Measurements from ENCODE around the gene CABLES1.
A peak's percentile ranks its signal among the peaks of the same experiment; 100 is the strongest.

The CABLES1 gene

DNA sequence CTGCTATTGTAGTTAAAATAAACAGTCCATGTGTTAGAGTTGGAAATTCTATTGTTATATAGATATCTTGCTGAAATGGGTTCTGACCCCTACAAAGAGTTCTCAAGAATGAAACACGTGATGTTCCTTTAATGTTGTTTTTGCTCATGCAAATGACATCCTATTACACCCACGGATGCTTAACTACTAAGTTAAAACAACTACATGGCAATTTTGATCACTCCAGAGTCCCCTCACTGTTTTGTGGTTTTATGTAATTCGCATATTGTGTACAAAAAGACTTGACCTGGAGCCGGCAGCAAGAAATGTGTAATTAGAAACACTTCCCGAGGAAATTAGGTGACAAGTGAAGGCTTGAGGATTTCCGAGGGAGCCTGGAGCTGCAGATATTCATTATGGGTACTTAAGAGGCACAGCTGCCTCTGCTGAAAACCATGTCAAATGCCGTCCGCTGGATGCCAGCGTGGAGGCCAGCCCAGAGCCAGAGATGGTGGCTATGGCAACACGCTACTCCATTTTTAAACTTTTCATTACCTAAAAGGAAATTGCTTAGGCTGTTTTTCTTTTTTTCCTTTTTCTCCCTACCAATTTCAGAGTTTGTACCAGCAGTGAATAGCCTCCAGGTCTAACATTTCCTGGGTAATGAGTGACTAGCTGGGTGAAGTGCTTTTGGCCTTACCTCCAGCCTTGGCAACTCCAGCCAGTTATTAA, 21.0 kb upstream of the CABLES1 start:
- no peak for DNase-seq

DNA sequence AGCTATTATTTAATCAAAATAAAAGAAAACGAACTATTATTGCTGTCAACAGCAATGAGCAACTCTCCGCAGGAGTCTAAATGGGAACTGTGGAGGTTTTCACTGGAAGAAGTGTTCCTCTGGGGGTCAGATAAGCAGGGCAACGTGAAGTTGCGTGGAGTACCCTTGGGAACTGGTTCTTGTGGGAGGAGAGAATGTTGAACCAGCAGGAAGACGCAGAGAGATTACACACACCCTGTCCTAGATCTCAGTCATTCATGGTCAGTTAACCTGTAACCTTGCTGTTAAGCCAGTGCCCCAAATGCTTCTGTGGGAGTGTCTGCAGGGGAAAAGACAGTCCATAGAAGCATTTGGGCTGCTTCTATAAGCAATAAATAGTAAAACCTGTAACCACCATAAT, 20.4 kb upstream of the CABLES1 start:
- no peak for DNase-seq

DNA sequence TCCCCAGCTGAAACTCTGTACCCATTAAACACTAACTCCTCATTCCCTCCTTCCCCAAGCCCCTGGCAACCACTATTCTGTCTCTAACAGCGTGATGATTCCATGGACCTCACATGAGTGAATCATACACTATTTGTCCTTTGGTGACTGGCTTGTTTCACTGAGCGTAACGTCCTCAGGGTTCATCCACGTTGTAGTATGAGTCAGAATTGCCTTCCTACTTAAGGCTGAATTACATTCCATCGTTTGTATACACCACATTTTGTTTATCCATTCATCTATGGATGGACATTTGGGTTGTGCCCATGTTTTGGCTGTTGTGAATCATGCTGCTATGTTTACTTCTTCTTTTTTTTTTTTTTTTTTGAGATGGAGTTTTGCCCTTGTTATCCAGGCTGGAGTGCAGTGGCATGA, 19.6 kb upstream of the CABLES1 start:
- DNase-seq, result no peak

DNA sequence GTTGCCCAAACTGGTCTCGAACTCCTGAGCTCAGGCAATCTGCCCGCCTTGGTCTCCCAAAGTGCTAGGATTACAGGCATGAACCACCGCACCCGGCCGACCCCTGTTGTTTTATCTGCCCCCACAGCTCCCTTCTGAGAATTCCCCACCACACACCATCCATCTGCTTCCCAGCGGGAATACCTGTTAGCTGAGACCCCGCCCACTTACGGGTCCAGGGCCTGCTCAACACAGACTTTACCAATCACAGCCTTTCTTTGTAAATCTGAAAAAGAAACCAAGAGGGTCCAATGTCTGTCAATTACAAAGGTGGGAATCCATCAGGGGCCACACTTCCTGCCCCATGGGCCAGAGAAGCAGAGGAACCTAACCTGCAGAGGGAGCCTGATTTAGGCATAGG, 14.2 kb upstream of the CABLES1 start:
- DNase-seq, result no peak

DNA sequence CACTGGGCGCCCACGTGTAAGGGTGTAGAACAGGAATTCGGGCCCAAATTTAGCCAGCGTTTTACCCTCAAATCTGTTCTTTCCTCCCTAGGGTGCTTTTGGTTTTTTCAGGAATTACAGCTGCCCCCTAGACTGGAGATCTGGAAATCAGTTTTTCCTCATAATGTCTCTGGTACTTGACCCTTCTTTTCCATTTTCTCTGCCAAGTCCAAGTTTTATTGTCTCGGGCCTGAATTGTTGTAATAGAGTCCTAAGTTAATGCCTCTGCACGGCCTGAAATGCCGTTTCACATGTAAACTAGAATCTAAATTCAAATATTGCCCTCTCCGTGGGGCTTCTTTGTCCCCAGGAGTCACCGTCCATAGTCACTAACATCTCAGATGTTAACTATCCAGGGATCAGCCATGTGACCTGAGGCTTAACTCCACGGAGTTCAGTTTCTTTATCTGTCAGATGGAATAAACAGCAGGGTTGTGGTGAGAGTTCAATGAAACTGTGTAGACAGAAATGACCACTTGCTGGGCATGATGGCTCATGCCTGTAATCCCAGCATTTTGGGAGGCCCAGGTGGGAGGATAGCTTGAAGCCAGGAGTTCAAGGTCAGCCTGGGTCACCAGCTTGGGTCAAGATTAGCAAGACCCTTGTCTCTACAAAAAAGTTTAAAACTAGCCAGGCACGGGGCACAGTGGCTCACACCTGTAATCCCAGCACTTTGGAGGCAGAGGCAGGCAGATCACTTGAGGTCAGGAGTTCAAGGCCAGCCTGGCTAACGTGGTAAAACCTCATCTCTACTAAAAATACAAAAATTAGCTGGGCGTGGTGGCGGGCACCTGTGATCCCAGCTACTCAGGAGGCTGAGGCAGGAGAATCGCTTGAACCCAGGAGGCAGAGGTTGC, 12.7 kb upstream of the CABLES1 start:
- DNase-seq, result no peak

DNA sequence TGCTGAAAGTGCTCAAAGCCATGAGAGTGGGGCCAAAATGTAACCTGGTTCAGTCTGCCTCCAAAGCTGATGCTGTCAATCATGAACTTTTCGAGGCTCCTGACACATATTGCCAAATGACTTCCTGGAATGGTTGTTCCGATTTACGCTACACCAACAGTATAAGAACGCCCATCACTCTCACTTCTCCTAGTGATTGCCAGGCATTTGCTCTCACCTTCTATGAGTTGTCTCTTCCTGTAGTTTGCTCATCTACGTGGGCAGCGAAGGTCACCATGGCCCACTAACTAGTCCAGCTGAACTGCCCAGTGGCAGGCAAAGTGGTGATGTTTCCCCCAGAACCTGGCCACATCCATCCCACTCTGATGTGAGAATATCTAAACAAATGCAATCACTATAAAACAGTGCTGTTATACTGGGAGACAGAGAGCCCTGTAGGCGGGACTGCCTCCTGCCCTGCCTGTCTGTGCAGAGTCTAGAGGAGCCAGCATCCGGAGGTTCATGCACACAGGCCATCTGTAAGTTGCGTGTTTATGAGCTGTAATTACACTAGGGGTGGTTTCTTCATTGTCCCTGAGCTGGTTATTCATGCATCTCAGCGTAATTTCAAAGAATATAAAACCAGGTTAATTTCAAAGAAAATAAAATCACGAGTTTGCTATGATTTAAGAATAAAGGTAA, 8.8 kb upstream of the CABLES1 start:
- no peak for DNase-seq

DNA sequence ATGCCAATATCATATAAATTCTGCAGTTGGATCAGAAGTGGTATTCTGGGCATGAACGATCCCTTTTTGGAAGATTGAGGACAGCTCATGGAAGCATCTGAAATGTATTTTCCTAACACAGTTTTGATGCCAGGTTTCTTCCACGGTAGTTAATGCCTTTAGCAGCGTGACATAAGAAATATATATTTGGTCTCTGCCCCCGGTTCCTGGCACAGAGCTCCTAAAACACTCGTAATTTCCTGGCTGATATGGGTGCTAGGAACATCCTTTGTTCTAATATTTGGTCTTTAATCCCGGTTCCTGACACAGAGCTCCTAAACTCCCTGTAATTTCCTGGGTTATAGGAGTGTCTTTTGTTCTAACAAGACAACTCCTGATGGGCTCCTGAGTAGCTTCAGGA, 8.2 kb upstream of the CABLES1 start:
- no peak for DNase-seq

DNA sequence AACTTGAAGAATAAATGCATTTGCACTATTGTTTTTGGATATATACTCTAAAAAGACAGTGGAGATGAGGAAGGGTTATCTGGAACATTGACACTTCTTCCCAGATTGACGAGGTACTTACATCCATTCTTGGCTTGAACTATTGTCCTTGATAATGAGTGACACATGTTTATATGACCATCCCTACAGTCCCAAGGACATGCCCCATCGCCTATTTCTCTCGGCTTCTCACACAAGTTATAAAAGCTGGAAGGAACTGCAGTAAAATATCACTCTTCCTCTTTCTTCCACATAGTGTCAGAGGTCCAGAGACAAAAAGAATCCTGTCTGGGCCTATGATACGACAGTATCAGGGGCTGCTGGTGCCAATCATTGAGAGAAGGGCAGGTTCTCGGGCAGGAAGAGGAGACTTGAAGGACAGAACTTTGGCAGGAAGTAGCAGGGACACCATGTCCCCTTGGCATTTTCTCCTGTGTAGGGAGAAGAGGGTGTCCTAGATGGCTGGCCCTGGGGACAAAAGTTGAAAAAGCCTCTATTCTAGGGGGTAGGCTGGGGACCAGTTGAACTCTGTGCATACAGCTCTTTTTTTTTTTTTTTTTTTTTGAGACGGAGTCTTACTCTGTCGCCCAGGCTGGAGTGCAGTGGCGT, 5.8 kb upstream of the CABLES1 start:
- no peak for DNase-seq

DNA sequence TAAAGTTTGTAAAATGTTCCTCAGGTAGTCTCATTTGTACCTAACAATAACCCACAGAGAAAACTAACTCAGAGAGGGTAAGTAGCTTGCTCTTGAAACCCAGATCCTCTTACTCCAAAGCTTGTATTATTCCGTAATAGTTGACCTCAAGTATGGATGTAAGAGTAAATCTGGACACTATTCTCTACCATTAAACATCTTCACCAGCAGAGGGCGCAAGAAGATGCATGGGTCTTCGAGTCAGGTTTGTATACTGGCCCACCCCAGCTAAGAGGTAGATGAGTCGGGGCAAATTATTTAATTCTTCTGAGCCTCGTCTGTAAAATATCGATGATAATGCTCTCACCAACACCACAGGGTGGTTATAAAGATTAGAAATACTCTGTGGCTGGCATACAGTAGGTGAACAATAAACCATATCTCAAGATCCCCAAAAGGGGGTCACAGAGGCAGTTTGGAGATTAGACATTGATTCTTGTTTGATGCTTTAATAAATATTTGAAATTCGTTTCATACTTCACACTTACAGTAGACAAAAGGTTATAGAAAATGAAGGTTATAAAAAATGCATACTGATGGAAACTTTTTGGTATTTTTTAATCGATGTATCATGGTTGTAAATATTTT, 3.5 kb upstream of the CABLES1 start:
- peak; percentile 58 for DNase-seq

DNA sequence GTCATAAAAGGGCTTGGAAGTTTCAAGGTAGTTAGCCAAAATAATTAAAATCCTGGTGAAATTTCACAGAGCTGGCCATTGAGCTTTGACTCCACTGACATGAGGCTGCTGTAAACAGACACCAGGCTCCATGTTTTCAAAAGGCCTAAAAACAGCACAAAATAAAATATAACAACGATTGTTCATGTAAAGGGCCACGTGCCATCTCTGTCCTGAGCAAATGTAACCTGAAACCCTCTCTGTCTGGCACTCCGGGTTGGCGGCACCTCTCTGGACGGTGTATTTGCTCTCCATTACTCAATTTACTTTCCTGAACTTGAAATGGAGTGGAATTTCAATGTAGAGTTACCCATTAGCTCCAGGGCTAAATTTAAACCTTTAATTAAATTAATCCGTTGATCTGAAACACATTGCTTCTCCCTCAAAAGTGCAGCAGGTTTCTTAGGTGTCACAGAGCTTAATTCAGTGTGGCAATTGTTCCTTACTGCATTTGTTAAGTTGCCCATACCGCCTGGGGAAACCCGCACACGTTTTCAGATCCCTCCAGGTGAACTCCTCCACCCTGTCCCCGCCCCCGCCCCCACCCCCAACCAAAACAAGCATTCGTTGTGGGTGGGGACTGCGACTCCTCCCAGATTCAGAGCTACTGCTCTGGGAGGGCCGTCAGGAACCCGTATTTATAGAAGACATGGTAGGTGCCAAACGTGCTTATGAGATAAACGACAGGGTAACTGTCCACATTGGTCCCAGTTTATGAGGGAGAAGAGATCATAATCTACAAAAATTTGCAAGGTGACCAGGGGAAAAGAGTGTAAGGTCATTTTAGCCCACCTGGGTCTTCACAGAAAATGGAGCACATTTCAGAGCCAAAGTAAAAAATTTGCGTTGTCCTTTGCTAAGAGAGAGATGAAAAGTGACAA, 1.2 kb upstream of the CABLES1 start:
- peak; percentile 40 for DNase-seq

DNA sequence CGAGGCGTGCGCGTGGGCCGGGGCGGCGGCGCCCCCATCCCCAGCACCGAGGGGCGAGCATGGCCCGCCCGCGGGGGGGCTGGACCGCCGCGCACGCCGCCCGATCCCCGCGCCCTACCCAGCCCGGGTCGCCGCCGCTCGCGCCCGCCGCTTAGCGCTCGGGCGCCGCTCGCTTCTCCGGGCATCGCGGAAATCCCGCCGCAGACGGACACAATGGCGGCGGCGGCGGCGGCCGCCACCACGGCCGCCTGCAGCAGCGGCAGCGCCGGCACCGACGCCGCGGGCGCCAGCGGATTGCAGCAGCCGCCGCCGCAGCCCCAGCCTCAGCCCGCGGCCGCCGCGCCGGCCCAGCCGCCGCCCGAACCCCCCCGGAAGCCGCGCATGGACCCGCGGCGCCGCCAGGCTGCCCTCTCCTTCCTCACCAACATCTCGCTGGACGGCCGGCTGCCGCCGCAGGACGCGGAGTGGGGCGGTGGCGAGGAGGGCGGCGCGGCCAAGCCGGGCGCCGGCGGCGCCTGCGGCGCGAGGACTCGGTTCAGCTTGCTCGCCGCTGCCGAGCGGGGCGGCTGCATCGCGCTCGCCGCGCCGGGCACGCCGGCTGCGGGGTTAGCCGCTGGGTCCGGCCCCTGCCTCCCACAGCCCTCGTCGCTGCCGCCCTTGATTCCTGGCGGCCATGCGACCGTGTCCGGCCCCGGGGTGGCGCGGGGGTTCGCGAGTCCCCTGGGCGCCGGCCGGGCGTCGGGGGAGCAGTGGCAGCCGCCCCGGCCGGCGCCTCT, 453 bp downstream of the CABLES1 start:
- DNase-seq, result peak; percentile 22

DNA sequence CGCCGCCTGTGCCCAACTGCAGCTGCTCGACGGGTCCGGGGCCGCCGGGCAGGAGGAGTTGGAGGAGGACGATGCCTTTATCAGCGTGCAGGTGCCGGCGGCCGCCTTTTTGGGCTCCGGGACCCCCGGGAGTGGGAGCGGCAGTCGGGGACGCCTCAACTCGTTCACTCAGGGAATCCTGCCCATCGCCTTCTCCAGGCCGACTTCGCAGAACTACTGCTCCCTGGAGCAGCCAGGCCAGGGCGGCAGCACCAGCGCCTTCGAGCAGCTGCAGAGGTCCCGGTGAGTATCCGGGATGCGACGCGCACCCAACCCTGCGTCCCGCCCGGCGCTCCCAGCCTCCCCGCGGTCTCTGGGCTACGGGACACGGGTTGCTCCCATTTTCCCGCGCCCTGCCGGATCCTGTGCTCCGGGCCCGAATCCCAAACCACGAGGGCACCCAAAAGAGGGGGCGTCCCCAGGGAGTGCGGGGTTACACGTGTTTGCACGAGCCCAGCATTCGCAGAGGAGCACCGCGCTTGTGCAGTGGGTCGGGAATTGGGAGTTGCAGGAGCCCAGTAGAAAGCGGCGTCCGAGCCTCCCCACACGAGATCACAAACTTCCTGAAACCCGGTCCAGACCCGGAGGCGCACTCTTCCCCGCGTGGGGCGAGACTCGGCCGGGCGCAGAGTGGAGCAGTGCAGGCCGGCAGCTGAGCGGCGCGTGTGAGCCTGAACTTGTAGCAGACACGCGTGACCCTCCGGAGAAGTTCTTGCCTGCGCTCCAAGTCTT, 1.2 kb downstream of the CABLES1 start:
- DNase-seq, result peak; percentile 20

DNA sequence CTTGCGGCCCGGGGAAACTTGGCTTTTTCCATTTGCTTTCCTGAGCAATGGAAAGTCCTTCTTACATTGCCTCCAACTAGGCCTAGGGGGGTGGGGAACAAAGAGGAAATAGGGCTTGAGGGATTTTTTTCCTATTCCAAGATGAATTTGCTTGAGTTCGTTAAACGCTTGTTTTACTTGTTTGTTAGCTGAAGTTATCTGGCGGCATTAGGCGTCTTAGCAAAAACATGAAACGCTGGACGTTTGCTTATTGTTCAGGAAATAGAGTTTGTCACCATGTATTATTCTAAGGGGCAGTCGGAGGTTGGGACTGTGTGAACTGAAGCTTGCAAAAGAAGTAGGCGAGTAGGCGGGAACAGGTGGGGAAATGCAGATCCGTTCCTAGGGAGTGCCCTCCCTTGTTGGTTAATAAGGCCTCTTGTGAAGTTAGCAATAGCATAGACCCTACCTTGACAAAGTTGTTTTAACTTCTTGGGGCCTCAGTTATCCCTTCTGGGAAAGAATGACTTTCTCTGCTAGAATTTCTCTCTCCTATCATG, 1.9 kb downstream of the CABLES1 start:
- DNase-seq, result no peak

DNA sequence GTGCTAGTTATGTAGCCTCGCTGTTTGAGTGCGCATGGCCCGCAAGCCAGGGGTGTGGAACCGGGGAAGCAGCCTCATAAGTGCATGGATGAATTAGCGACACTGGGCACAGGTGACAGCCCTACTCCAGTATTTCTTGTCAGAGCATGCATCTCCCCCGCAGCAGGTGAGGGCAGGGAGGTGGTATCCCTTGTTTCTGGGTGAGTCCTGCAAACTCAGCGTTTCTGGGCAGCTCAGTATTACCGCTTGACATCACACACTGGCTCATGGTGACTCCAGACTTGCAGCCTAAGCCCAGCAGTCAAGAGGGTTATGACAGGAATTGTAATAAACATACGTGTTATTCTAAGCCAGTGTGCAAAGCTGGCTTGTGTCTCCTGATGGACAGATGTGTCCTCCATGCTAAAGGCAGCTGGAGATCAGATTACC, 2.5 kb downstream of the CABLES1 start:
- no peak for DNase-seq

DNA sequence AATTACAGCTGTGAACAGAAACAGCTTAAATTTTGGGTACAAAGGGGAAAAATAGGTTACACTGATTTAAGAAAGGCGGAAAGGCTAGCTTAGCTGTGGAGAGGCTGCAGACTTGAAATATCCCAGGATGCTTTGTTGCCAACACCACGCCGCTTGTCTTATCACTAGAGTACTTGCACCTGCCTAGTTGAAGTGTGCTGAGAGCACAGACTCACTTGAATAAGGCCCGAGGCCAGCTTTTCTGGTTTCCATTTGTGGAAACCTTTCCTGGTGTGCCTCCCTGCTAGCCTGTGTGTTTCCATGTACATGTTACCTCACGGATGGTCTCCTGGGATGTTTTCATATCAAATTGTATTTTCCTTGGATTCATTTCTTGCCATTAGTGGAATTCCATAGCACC, 3.2 kb downstream of the CABLES1 start:
- no peak for DNase-seq

DNA sequence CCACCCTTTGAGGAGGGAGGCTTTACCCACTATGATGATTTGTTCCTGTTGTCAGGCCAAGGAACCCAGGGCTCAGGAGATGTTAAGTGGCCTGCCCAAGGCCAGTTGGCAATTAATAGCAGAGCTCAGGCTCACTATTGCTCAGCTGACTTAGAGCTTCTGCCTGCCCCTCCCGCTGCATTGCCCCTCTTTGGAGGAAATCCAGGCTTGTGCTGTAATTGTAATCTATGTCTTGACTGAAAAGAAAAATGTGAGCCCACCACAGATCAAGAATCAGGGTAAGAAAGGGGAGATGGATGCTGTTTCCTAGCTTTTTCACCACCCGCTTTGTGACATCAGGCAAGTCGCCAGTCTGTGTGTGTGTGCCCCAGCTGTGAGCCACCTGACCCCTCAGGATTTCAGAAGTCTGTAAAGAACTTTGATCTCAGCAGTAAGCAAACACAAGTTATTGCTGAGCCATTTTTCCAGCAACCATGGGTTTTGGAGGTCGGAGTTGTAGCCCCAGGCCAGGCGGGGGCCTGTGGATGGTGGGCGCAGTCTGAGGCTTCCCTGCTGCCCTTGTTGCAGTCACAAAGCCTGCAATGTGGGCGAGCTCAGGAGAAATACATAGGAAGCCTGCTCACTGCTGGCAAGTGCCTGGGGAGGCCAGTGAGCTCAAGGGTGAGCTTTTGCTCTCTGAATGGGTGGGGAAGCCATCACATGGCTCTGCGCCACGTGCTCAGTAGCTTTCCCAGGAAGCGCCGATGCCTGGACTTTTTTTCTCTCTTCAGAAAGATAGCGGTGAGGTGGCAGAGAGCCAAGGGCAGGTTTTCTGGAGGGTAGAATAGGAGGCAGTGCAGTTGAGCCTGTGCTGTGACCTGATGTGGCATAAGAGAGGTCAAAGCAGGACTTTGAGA, 6.1 kb downstream of the CABLES1 start:
- no peak for DNase-seq

DNA sequence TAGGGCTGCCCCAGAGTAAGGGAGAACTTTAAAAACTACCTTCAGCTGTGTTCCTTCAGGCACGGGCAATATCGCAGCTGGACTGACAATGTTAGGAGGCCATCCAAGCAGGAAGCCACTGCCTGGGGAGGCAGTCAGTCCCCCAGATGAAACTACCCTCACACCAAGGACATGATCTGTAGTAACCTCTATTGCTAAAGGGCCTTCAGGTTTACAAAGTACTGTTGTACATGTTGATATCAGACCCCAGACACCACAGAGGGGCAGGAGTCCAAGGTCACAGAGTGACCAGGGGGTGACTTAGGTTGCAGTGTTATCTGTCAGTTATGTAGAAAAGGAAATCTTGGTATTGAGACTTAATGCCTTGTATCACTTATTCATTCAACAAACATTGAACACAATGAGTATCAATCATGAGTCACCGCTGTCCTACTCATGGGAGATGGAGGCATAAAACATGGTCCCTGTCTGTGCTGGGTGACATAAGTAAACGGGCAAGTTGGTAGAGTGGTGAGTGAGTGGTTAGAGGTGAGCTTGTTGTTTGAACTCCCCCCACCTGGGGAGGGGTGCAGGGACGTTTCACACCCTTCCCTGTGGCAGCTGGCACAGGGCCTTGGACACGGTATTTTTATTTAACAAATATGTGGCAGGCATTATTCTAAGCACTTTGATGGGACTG, 7.1 kb downstream of the CABLES1 start:
- DNase-seq, result no peak
